Endometrial microvascular endothelial cells (primary cell): ENCODE results near the gene PPP2R5C. TPM values are rescaled to one million over a fixed set of nuclear protein-coding genes. Genes with fewer than 3 reads are reported as not detected.

Experiments used
- in situ Hi-C: cut with HindIII; loops from 2 replicates; pipeline ENCODE4 v1.10.0; 2017; ENCODE audit warnings: low sequenced_read_pairs, low pct_unique_long_range_greater_than_20kb; ENCODE audit errors: inconsistent ontology term
- total RNA-seq: library from RNA; depleted of rRNA; stranded (reverse); fragments of >200 nt; gene quantifications from one replicate; pipeline ENCODE4 v1.2.3, GENCODE V29; 2015; ENCODE audit errors: inconsistent ontology term

The PPP2R5C gene
- total RNA-seq, 1 donor from 2014 or later: 60.6 TPM

GRCh38 chr14:101849640-101850039, 88.1 kb downstream of the PPP2R5C start:
- in situ Hi-C loops: no loop called here

GRCh38 chr14:101851183-101851582, 89.7 kb downstream of the PPP2R5C start:
- in situ Hi-C loops: no loop called here

GRCh38 chr14:101851736-101852405, 90.4 kb downstream of the PPP2R5C start:
- in situ Hi-C loops: no loop called here

- in situ Hi-C loops: no loop called here
Measured at GRCh38 chr14:101852785-101853184, 91.3 kb downstream of the PPP2R5C start.

- in situ Hi-C loops: no loop called here
Measured at GRCh38 chr14:101853455-101854018, 92.0 kb downstream of the PPP2R5C start.

GRCh38 chr14:101854366-101854765, 92.9 kb downstream of the PPP2R5C start:
- in situ Hi-C loops: no loop called here

GRCh38 chr14:101855958-101856357, 94.4 kb downstream of the PPP2R5C start:
- in situ Hi-C loops: no loop called here

- in situ Hi-C loops: no loop called here
Measured at GRCh38 chr14:101856536-101856935, 95.0 kb downstream of the PPP2R5C start.

- in situ Hi-C loops: no loop called here
Measured at GRCh38 chr14:101857226-101857625, 95.7 kb downstream of the PPP2R5C start.

GRCh38 chr14:101858791-101859537, 97.5 kb downstream of the PPP2R5C start:
- in situ Hi-C loops: no loop called here

- in situ Hi-C loops: no loop called here
Measured at GRCh38 chr14:101859538-101859902, 98.0 kb downstream of the PPP2R5C start.

GRCh38 chr14:101859958-101860357, 98.4 kb downstream of the PPP2R5C start:
- in situ Hi-C loops: no loop called here

GRCh38 chr14:101861464-101861863, 100.0 kb downstream of the PPP2R5C start:
- in situ Hi-C loops: no loop called here

GRCh38 chr14:101862177-101862576, 100.7 kb downstream of the PPP2R5C start:
- in situ Hi-C loops: no loop called here

- in situ Hi-C loops: no loop called here
Measured at GRCh38 chr14:101862711-101863110, 101.2 kb downstream of the PPP2R5C start.

GRCh38 chr14:101865288-101865687, 103.8 kb downstream of the PPP2R5C start:
- in situ Hi-C loops: no loop called here

GRCh38 chr14:101867854-101868253, 106.3 kb downstream of the PPP2R5C start:
- in situ Hi-C loops: no loop called here

GRCh38 chr14:101869217-101869616, 107.7 kb downstream of the PPP2R5C start:
- in situ Hi-C loops: no loop called here

- in situ Hi-C loops: no loop called here
Measured at GRCh38 chr14:101870273-101870939, 108.9 kb downstream of the PPP2R5C start.

GRCh38 chr14:101872346-101872745, 110.8 kb downstream of the PPP2R5C start:
- in situ Hi-C loops: no loop called here
